Activated T-cell treated with anti-CD3 and anti-CD28 coated beads, Interleukin-2, amount 50 U/mL, for 4 hours (primary cell): ENCODE results near the gene ECHDC1. TPM values are rescaled to one million over a fixed set of nuclear protein-coding genes. Genes with fewer than 3 reads are reported as not detected.
"Not testable (repeated sequence)": the region's sequence is repeated elsewhere in the genome, so short reads cannot be mapped to it uniquely, and the experiment has no call there.

Experiments
- ATAC-seq, 2 donors: fragments of 200-7000 bp; cut with Tn5 transposase; one replicate each; pipeline ENCODE4 v1.10.0; 2021
- DNase-seq: peaks from one replicate; pipeline ENCODE4 v3.0.0-alpha.2; 2020
- H3K27me3 Mint-ChIP-seq: one replicate; pipeline ENCODE4 v1.8.0; 2021; ENCODE audit warnings: low read depth, mixed read lengths
- H3K36me3 Mint-ChIP-seq: one replicate; pipeline ENCODE4 v1.8.0; 2022; ENCODE audit warnings: mixed read lengths; ENCODE audit not compliant: insufficient read depth
- H3K4me1 Mint-ChIP-seq: one replicate; pipeline ENCODE4 v1.8.0; 2021; ENCODE audit warnings: low read depth, mixed read lengths
- H3K4me3 Mint-ChIP-seq: one replicate; pipeline ENCODE4 v1.8.0; 2021; ENCODE audit warnings: mild to moderate bottlenecking, moderate library complexity, mixed read lengths
- H3K9me3 Mint-ChIP-seq: one replicate; pipeline ENCODE4 v1.8.0; 2021; ENCODE audit warnings: mixed read lengths
- total RNA-seq, 3 donors: library from RNA; stranded (reverse); gene quantifications; one replicate each; pipeline ENCODE4 v1.2.1, GENCODE V29; 2021

The ECHDC1 gene
- total RNA-seq, 3 donors from 2014 or later: 80.3 to 88.1 (median 86.5) TPM

GRCh38 chr6:127352524-127352923, 9.1 kb upstream of the ECHDC1 start:
- Mint-ChIP-seq H3K4me1 (peaks cover 2% of the 10 kb centered on the region), H3K27me3 (no peaks in the 10 kb centered on the region), H3K9me3 (peaks cover 37% of the 10 kb centered on the region), H3K4me3 (no peak overlapping the region), H3K36me3 (peaks cover 3% of the 10 kb centered on the region)
- ATAC-seq: no peak
- DNase-seq: no peak

GRCh38 chr6:127349980-127350379, 6.6 kb upstream of the ECHDC1 start:
- H3K4me3 Mint-ChIP-seq: no peak overlapping the region
- peaks cover 30% of the 10 kb centered on the region for H3K9me3 Mint-ChIP-seq
- no peaks in the 10 kb centered on the region for H3K27me3 Mint-ChIP-seq
- no peak for DNase-seq
- H3K36me3 Mint-ChIP-seq: peaks cover 9% of the 10 kb centered on the region
- H3K4me1 Mint-ChIP-seq: peaks cover 9% of the 10 kb centered on the region
- no peak for ATAC-seq

GRCh38 chr6:127348028-127348661, 4.7 kb upstream of the ECHDC1 start:
- peaks cover 9% of the 10 kb centered on the region for H3K4me1 Mint-ChIP-seq
- H3K9me3 Mint-ChIP-seq: peaks cover 21% of the 10 kb centered on the region
- H3K36me3 Mint-ChIP-seq: peaks cover 9% of the 10 kb centered on the region
- no peak for ATAC-seq
- no peaks in the 10 kb centered on the region for H3K27me3 Mint-ChIP-seq
- no peak overlapping the region for H3K4me3 Mint-ChIP-seq
- no peak for DNase-seq

GRCh38 chr6:127347178-127347577, 3.8 kb upstream of the ECHDC1 start:
- H3K27me3 Mint-ChIP-seq: no peaks in the 10 kb centered on the region
- ATAC-seq: no peak
- H3K4me1 Mint-ChIP-seq: peaks cover 7% of the 10 kb centered on the region
- H3K4me3 Mint-ChIP-seq: no peak overlapping the region
- DNase-seq: no peak
- peaks cover 9% of the 10 kb centered on the region for H3K36me3 Mint-ChIP-seq
- H3K9me3 Mint-ChIP-seq: peaks cover 15% of the 10 kb centered on the region

- H3K4me3 Mint-ChIP-seq: peak overlapping the region; percentile 42
- H3K27me3 Mint-ChIP-seq: no peaks in the 10 kb centered on the region
These were observed 2.1 kb upstream of the ECHDC1 start for GRCh38 chr6:127345521-127345920.

GRCh38 chr6:127343809-127344659, 625 bp upstream of the ECHDC1 start:
- Mint-ChIP-seq H3K36me3 (peaks cover 10% of the 10 kb centered on the region), H3K27me3 (no peaks in the 10 kb centered on the region), H3K9me3 (no peaks in the 10 kb centered on the region), H3K4me1 (peaks cover 8% of the 10 kb centered on the region), H3K4me3 (no peak overlapping the region)
- no peak for DNase-seq
- ATAC-seq: peak in 1 of 2 donors; percentile 14

More at GRCh38 chr6:127345521-127345920, 2.1 kb upstream of the ECHDC1 start:
- ATAC-seq: no peak
- Mint-ChIP-seq H3K4me1 (peaks cover 7% of the 10 kb centered on the region), H3K9me3 (peaks cover 14% of the 10 kb centered on the region), H3K36me3 (peaks cover 13% of the 10 kb centered on the region)
- DNase-seq: no peak

- no peak for ATAC-seq
- Mint-ChIP-seq H3K27me3 (no peaks in the 10 kb centered on the region), H3K4me1 (peaks cover 16% of the 10 kb centered on the region), H3K36me3 (peaks cover 15% of the 10 kb centered on the region), H3K4me3 (no peak overlapping the region), H3K9me3 (no peaks in the 10 kb centered on the region)
- no peak for DNase-seq
These were observed 988 bp downstream of the ECHDC1 start for GRCh38 chr6:127342296-127342945.

- ATAC-seq (no peak), DNase-seq (no peak)
- Mint-ChIP-seq H3K27me3 (no peaks in the 10 kb centered on the region), H3K4me3 (no peak overlapping the region), H3K9me3 (no peaks in the 10 kb centered on the region), H3K4me1 (peaks cover 24% of the 10 kb centered on the region), H3K36me3 (peaks cover 17% of the 10 kb centered on the region)
These were observed 1.8 kb downstream of the ECHDC1 start for GRCh38 chr6:127341471-127342202.

GRCh38 chr6:127340171-127340570, 3.2 kb downstream of the ECHDC1 start:
- Mint-ChIP-seq H3K9me3 (no peaks in the 10 kb centered on the region), H3K36me3 (peaks cover 16% of the 10 kb centered on the region), H3K27me3 (no peaks in the 10 kb centered on the region), H3K4me1 (peaks cover 27% of the 10 kb centered on the region), H3K4me3 (no peak overlapping the region)
- ATAC-seq (no peak), DNase-seq (no peak)

GRCh38 chr6:127338936-127339335, 4.5 kb downstream of the ECHDC1 start:
- ATAC-seq (no peak), DNase-seq (no peak)
- H3K4me3 Mint-ChIP-seq: no peak overlapping the region
- peaks cover 21% of the 10 kb centered on the region for H3K36me3 Mint-ChIP-seq
- peaks cover 36% of the 10 kb centered on the region for H3K4me1 Mint-ChIP-seq
- no peaks in the 10 kb centered on the region for H3K9me3 Mint-ChIP-seq
- no peaks in the 10 kb centered on the region for H3K27me3 Mint-ChIP-seq

GRCh38 chr6:127332383-127332961, 10.9 kb downstream of the ECHDC1 start:
- H3K36me3 Mint-ChIP-seq: peaks cover 20% of the 10 kb centered on the region
- H3K27me3 Mint-ChIP-seq: no peaks in the 10 kb centered on the region
- no peaks in the 10 kb centered on the region for H3K9me3 Mint-ChIP-seq
- ATAC-seq (no peak), DNase-seq (no peak)
- H3K4me3 Mint-ChIP-seq: no peak overlapping the region
- peaks cover 35% of the 10 kb centered on the region for H3K4me1 Mint-ChIP-seq

- not testable (repeated sequence) for DNase-seq, H3K27me3 Mint-ChIP-seq, H3K4me3 Mint-ChIP-seq, H3K9me3 Mint-ChIP-seq, ATAC-seq
- peaks cover 20% of the 10 kb centered on the region for H3K36me3 Mint-ChIP-seq
- peaks cover 23% of the 10 kb centered on the region for H3K4me1 Mint-ChIP-seq
These were observed 12.2 kb downstream of the ECHDC1 start for GRCh38 chr6:127331256-127331655.

GRCh38 chr6:127328043-127328609, 15.3 kb downstream of the ECHDC1 start:
- Mint-ChIP-seq H3K4me1 (peaks cover 7% of the 10 kb centered on the region), H3K4me3 (no peak overlapping the region)
- no peak for ATAC-seq

More at GRCh38 chr6:127328043-127328609, 15.3 kb downstream of the ECHDC1 start:
- H3K27me3 Mint-ChIP-seq: no peaks in the 10 kb centered on the region
- peaks cover 24% of the 10 kb centered on the region for H3K36me3 Mint-ChIP-seq
- no peaks in the 10 kb centered on the region for H3K9me3 Mint-ChIP-seq
- DNase-seq: no peak
